ENCODE data around the gene TMEM80.

The TMEM80 gene

GRCh38 chr11:746289-747157 lies 50.9 kb downstream of the TMEM80 start:
- peak; percentile 29 for DNase-seq (ENCODE audit: low read depth, low spot score)

DNA sequence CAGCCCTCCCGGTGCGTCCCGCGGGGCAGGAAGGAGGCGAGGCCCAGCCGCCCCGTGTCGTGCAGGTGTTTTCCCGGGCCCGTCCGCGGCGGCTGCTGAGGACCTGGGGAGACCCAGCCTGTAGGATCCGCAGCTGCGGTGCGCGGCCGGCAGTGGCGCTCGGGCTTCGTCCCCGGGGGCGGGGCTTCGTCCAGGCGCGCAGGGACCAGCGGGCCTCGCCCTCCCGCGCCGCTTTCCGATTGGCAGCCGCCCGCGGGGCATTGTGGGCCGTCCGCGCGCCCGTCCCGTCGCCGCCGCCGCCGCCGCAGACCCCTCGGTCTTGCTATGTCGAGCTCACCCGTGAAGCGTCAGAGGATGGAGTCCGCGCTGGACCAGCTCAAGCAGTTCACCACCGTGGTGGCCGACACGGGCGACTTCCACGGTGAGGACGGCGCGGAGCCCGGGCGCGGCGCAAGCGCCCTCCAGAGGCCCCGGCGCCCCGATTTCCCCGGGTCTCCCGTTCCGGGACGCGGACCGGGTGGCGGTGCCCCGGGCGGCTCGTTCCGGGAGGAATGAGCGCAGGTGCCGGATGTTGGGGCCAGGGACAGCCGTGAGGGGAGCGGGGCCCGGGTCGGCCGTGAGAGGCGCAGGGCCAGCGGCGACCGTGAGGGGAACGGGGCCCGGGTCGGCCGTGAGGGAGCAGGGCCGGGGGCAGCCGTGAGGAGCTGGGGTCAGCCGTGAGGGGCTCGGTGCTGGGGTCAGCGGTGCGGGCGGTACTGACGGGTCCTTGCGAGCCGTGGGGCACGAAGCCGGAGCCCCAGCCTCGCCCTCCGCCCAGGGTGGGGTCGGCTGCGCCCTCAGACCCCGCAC lies 51.8 kb downstream of the TMEM80 start, which contains the start of gene TALDO1:
Gene TALDO1 (plus strand): TSS at position 307 of the 849 bp plus-strand sequence. CDS start 18 bp downstream, at position 325.
- in situ Hi-C loops (cut with HindIII; ENCODE audit: low sequenced_read_pairs) = no loop called here
- TF ChIP-seq, protein P1, sequence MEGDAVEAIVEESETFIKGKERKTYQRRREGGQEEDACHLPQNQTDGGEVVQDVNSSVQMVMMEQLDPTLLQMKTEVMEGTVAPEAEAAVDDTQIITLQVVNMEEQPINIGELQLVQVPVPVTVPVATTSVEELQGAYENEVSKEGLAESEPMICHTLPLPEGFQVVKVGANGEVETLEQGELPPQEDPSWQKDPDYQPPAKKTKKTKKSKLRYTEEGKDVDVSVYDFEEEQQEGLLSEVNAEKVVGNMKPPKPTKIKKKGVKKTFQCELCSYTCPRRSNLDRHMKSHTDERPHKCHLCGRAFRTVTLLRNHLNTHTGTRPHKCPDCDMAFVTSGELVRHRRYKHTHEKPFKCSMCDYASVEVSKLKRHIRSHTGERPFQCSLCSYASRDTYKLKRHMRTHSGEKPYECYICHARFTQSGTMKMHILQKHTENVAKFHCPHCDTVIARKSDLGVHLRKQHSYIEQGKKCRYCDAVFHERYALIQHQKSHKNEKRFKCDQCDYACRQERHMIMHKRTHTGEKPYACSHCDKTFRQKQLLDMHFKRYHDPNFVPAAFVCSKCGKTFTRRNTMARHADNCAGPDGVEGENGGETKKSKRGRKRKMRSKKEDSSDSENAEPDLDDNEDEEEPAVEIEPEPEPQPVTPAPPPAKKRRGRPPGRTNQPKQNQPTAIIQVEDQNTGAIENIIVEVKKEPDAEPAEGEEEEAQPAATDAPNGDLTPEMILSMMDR (IDR thresholded peaks at IDR 0.05; ENCODE audit: low read depth, low read length) = peak; percentile 12
- peak; percentile 82 for DNase-seq (ENCODE audit: low read depth, low spot score)
- H3K4me3 ChIP-seq (ENCODE audit: low read depth, low read length) = peak within 1 kb of the TSS; percentile 60

More at GRCh38 chr11:746289-747157, 50.9 kb downstream of the TMEM80 start:
- TF ChIP-seq, protein P1 (IDR thresholded peaks at IDR 0.05; ENCODE audit: low read depth, low read length) = no peak
- in situ Hi-C loops (cut with HindIII; ENCODE audit: low sequenced_read_pairs) = no loop called here
- peak overlapping the region; percentile 53 for H3K4me3 ChIP-seq (ENCODE audit: low read depth, low read length)

- DNase-seq (ENCODE audit: low read depth, low spot score) = no peak
- in situ Hi-C loops (cut with HindIII; ENCODE audit: low sequenced_read_pairs) = no loop called here
- peak overlapping the region; percentile 60 for H3K4me3 ChIP-seq (ENCODE audit: low read depth, low read length)
- TF ChIP-seq, protein P1 (IDR thresholded peaks at IDR 0.05; ENCODE audit: low read depth, low read length) = no peak
These were observed 52.4 kb downstream of the TMEM80 start for GRCh38 chr11:748007-748359.

GRCh38 chr11:749731-750130 lies 54.1 kb downstream of the TMEM80 start:
- no peak overlapping the region for H3K4me3 ChIP-seq (ENCODE audit: low read depth, low read length)
- in situ Hi-C loops (cut with HindIII; ENCODE audit: low sequenced_read_pairs) = no loop called here
- DNase-seq (ENCODE audit: low read depth, low spot score) = no peak
- TF ChIP-seq, protein P1 (IDR thresholded peaks at IDR 0.05; ENCODE audit: low read depth, low read length) = no peak

Measured in astrocyte of the spinal cord (primary cell).